ENCODE results near the gene ROBO1.

Gene ROBO1

DNA sequence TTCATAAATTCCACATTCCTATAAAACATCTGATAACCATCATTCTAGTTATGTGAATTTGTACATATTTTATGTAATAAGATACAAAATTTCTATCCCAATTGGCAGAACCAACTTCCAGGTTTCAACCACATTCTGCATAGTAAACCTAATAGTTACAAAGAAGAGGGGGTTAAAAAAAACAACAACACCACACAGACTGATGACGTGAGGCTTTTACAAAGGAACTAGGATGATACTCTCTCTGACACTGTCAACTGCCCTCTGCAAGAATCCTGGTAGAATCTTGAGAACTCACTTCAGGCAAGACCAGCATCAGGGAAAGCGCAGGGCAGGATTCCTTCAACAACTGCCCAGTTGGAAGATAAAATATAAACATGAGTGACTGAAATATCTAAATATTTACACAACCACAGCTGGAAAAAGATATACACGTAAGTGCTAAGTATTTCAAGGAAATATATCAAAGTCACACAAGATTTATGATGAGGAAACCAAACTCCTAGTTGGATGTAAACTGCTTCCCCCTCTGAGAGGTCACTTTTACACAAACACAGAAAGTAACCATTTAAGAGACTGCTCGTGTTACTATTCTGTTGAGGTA is 816.4 kb downstream of the ROBO1 start:
- no peak for DNase-seq

DNA sequence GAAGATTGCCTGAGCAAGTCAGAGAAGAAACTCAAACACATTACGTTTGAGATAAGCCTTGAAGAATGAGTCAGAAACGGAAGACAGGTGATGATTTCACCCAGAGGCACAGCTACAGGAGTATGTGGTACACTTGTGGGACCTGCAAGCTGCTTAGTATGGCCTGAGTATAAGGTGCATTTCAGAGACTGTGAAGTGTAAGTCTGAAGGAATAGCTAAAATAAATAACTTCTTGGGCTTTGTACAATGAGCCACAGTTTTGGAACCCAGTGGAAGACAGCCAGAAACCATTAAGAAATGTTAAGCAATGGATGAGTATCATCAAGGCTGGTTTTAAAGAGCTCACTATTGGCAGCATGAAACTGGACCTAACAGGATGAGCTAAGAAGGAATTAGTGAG is 826.2 kb downstream of the ROBO1 start:
- DNase-seq = no peak

DNA sequence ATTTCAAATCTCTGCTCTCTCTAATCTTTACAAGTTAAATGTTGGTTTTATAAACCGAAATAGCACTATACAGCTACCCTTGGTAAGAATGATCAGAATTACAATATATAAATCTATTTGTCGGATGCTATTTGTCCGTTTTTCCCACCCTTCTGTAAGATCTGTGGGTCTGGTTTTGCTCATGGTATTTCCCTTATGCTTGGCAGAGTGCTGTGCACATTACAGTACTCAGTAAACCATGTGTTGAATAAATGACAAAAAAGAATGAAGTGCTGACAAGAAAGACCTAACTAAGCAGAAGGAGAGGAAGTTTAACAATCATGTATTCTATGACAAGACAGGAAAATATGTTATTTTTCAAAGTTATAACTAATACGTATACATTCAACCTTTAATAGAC is 827.2 kb downstream of the ROBO1 start:
- no peak for DNase-seq

DNA sequence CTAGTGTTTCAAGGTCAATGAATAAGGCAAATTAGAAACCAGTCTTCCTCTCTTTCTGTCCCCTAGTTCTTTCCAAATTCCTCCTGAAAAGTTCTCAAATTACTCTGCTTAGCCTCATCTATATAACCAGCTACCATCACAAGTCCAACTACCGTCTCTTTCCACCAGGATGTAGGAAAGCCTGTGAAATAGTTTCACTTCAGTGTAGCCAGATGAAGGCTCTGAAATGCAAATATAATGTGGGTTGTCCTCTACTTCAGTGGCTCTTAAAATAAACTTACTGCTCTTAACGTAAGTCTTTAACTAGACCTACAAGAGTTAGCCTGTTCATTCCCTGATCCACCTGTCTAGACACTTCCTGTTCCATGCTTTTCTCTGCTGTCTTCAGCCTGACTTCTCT is 827.7 kb downstream of the ROBO1 start:
- no peak for DNase-seq

DNA sequence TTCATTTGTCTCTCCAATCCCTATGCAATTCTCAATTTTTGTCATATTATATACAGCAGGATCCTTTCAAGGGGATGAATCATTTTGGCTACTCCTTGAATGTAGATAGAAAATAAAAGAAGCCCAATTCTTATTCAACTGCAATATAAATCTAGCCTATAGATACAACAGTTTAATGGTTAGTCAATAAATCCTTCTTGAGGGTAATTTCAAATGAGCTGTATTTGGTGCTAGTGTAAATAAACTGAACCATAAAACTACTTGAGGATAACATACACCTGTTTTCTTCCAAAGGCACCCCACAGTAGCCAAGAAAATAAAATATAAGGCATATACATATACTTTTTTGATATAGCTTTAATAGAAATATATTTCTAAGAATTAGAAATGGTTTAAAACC is 830.3 kb downstream of the ROBO1 start:
- no peak for DNase-seq

DNA sequence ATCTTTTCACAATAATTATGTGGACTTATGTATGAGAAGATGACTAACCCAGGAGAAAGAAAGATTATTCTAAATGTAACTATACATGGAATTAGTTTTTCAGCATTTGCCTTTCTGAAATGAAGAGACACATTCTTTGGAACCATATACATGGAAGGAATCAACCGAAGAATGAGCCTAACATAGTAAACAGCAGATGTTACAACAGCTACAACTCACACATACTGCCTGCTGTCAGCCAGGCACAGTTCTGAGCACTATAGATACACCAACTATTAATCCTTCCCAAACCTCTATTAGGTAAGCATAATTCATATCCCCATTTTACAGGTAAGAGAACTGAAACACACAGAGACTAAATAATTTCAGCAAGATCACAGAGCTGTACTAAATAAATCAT is 840.0 kb downstream of the ROBO1 start:
- DNase-seq = no peak

DNA sequence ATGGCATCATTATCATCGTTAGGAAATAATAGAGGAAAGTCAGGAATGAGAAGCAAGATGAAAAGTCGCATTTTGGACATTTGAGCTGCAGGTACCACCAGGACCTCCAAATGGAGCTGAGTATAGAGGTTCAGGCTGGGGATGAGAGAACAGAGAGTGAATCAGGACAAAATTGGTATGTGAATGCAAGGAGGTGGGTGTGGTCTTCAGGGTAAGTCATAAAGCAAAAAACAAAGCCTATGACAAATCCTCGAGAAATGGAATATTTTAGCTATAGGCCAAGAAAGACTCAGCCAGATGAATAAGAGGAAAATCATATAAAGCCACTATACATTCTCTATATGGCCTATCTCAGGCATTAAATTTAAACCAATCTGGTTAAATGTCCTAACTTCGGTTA is 841.3 kb downstream of the ROBO1 start:
- no peak for DNase-seq

DNA sequence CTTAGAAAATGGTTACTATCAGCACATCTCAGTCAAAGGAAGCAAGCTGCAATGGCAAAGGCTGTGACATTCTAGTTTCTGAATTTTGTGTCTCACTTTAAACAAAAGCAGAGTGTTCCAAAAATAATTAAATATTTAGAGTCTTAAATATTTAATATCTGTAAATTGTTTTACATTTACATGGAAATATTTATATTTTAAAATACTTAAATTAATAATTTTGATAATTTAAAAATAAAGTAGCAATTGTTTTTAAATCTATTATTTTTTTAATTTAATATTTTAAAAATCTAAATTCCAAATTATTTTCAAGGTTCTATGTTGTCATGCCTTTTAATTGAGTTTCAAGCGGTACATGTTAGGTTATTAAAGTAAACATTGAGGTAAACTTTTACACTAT is 843.1 kb downstream of the ROBO1 start:
- DNase-seq = no peak

DNA sequence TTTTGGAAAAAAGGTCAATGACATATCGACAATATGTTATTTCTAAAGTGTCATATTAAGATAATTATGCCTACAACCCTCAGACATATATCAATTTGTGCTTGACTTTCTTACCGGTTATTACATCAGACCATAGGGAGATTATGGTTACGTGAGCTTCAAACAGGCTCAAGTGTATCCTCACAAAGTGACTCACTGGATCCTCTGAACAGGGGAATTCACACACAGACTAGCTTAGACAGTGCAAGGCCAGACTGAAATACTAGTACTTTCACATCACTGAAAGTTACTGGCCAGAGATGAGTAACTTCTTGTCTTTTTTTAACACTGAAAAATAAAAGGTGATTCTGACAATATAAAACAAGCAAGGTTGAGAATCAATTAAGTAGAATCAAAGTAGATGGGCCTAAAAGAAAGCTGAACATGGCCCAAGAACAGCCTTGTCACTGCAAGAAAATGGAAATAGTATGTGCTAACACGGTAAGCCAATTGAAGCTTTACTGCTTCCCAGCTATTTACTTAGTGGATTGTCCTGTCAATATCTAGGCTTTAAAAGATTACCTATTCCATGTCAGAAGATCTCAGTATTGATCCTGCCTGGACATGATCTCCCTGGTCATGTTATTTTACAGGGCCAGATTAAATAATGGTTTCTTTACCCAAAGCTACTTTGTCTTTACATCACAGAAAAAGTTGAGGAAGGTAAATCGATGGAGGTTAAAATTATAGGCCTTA is 848.6 kb downstream of the ROBO1 start:
- DNase-seq = no peak

DNA sequence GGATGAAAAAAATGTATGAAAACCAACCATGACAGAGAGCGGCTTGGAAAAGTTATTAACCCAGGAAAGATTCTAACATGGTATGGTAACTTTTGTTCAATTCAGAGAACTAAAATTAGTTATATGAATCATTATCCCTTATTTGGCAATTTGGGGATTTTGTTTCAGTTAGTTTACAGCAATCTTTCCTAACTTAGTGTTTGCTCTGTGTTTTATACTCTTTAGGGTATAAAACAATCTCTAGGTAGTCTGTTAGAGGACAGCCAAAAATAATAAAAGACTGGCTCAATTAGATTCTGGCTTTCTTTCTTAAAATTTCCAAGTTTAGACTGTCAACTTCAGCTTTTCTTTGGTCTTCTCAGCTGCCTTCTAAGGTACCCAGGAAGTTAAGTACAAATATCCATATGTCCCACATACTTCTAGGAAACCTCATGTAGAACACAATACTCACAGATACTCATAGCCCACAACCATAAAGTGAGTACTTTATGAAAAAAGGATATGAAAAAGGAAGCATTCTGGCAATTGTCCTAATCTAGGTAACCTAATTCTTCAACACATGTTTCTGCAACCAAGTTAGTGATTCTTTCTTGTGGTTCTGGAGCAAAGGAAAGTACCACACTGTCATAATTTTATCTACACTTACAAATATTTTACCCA is 849.3 kb downstream of the ROBO1 start:
- DNase-seq = no peak

DNA sequence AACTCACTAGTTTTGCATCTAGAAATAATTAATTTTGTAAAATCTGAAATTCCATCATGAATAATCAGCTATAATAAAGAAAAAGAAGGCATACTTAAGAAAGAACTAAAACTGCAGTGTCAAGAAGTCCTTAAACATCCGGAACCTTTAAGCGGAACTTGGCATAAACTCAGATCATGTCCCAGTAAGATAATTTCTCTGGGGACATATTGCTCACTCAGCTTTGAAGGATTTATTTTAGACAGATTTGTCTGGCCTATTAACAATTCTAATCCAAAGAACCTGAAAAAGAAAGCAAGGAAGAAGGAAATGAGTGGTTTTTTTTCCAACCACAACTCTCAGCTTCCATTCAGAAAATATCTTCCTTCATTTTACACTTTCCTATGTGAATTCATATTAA is 850.3 kb downstream of the ROBO1 start:
- no peak for DNase-seq

DNA sequence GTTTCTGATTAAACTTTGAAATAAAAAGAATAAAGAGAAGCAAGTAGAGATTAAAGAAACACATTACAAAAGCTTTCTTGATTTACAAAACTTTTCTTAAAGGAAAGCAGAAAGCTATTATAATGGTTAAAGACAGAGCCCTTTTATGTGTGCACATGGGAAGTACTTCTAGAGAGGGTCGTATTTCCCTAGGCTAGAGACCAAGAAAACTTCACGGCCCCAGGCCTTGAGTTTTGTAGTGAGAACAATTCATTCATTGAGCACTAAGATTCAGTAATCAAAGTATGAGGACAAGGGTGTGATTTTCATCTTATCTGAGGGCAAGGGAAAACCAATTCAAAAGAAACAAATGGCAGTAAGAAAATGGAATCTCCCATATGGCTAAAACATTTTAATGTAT is 854.1 kb downstream of the ROBO1 start:
- DNase-seq = no peak

DNA sequence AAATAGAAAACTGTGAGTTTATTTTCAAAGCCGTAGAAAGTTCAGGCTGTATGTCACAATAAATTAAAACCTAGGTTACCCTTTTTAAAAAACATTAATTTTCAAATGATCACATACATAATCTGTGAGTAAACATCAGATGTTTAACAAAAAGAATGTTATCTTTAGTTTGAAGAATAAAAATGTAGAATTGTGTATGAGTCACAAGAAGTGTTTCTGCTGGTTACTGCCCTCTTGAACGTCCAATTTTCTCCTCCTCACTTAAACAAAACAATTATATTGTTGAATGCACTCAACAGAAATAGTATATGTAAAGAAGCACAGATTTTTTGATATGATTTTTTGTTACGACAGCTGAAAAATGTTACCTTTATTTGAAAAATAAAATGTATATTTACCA is 855.1 kb downstream of the ROBO1 start:
- no peak for DNase-seq

DNA sequence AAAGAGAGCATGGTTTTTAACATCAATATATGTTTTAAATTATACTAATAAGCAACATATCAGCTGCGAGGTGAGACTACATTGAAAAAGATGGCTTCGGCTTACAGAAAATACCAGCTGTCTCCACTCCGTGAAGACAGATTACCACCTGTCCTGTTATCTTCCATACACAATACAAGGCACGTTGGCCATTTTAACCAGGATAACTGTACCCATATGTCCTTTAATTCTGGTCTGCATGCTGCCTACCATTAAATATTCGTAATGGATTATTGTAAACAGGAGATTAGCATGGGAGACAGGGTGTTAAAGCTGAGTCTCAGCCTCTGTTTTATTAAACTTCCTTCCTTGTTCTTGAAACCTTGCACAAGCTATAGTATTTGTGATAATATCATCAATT is 855.5 kb downstream of the ROBO1 start:
- no peak for DNase-seq

DNA sequence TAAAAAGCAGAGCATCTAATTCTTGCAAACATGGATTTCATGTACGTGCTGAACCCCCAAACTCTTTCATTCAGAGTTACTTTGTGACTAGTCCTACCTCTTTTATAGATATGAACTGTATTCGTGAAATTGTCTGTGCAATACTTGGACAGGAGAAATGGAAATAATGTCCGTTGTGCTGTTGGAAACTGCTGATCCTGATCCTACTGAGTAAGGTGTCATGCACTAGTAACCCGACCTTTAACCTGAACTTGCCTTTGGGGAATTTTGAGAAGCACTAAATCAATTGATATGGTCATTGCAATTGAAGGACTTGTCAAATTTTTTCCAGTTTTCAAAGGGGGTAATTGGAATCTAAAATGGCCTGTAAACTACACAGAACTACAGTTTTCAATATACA is 856.4 kb downstream of the ROBO1 start:
- DNase-seq = no peak

DNA sequence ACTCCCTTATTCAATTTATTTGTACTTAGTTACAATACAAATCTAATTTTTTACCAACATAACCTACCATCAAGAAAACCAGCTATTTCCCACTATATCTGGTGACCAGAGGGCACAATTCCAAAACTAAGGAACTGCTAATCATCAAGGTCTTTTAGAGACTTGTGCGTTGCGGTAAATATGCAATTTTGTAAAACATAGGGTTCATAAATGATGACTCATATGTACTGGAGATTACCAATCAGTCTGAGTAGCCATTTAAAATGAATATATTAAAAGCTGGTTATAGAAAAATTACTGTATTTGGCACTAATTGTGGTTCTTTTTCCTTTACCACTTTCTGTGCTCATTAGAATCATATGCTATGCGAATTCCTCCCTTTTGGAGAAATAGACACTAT is 859.6 kb downstream of the ROBO1 start:
- no peak for DNase-seq

DNA sequence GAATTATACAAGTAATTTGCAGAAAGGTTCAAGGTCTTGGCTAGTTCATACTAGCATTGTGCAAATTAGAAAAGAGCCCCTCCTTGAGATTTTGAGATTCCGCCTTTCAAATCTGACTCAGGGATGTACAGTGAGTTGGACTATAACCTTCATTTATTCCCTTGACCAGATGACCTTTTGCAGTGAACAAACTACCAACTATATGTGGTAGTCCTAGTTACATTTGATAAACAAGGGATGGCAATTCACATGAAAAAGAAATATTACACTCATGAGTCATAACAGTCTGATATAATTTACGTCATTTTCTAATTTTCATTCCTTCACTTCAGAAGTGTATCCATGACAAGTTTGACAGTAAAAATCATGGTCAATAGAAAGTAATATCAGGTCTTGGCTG is 860.4 kb downstream of the ROBO1 start:
- no peak for DNase-seq

DNA sequence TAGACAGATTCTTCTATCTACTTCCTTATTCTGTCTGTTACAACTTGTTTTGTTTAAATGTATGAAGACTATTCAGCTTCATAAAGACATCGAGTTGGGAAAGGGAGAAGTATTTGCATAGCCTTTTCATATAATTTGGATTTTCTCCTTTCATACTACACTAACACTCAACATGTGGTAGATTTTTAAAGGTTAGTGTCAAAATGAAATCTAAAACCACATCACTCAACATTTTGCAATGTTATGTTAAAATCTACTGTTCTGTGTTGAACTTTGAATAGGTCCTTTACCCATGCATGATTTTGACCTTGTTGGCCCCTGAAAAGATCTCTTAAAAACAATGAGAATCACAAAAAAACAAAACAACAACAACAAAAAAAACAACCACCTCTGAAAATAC is 860.9 kb downstream of the ROBO1 start:
- no peak for DNase-seq

DNA sequence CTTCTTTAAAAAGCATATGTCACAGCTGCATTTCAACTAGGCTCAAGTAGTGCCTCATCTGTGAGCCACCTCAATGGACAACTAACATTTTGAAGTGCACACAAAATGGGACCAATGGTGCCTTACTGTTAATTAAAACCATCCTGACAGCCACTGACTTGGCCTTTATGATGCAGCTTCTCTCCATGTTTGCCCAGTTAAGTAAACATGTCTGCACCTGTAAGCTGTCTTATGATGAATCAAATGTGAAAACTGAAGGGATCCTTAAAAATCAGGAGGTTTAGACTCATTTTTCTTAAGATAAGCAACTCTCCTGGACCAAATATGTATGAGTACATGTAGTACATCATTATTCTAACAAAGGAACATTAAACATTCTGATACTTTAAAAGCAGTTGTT is 861.6 kb downstream of the ROBO1 start:
- no peak for DNase-seq

DNA sequence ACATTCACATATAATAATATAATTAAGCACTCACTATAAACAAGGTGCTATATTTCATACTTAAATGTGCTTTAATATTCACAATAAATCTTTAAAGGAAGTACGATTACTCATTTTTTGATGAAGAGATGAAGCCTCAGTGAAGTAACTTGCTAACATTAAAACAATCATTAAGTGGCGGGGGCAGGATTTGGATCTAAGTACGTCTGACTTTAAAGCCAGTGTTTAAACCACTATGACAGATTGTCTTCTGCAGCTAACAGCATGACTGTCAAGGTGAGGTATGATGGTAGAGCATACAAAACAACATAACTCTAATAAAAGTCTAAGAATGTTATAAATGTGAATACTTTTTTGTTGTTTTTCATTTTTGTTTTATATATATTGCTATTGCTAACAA is 862.1 kb downstream of the ROBO1 start:
- no peak for DNase-seq

DNA sequence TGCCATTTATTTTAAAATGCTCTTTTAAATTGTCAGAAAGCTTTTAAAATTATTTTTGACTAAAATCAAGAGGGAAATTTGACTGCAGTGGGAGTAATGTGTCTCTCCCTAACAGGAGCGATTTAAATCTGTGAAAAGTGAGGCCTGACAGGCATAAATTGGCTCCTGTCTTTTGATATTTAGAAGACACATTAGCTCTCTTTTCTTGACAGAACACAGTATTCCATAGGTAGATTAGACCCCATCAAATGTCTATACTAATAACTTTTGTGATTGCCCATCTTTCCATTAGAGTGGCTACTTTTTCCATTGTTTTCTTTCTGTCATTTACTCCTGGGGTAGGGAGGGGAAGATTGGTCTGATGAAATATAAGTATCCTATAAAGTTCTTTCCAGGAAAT is 866.3 kb downstream of the ROBO1 start:
- no peak for DNase-seq

DNA sequence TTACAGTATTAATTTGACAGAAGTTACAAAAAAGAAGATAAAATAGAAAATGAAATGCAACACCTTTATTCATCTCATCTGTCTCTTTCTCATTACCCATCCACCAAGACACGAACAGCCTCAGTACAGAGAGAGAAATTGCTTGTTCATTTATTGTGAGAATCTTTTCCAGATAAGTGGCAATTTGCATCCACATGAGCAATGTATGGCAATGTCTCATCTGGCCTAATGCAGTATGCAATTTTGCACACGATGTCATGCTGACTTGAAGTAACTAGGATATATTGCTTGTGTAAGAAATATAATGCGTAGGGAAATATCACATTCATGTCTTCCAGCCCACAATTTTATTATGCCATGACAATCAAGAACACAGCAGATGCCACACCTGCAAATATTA is 866.9 kb downstream of the ROBO1 start:
- DNase-seq = no peak

DNA sequence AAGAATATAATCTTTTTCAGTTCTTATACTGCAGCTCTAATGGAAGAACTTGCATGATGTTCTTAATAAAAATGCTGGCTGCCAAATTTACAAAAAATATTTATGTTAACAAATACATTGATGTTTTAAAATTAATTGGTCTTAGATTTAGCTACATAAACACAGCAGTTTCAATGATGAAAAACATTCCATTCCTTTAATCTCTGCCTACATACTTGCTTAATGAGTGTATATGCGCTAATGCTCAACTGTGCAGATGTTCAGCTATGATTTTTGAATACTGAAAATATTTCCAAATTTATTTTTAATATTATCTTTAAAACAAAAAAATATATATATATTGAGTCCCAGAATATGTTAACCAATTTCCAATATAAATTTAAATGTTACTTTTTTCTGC is 867.4 kb downstream of the ROBO1 start:
- no peak for DNase-seq

DNA sequence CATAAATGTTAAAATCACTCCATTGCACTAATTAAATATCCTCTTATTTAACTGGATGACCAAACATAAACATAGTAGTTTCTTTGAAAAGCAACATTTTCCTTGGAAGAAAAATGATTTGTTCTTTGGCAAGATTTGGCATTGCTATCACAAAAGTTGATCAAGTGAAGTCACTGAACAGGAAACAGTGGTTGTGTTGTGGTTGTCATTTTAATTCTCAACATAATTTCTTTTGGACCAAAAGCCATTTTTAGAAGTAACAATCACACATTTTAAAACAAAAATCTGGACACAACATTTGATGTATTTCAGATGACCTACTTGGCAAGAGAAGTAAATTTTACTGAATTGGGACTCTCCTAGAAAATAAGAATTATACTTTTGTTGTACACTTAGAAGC is 872.3 kb downstream of the ROBO1 start:
- DNase-seq = no peak

DNA sequence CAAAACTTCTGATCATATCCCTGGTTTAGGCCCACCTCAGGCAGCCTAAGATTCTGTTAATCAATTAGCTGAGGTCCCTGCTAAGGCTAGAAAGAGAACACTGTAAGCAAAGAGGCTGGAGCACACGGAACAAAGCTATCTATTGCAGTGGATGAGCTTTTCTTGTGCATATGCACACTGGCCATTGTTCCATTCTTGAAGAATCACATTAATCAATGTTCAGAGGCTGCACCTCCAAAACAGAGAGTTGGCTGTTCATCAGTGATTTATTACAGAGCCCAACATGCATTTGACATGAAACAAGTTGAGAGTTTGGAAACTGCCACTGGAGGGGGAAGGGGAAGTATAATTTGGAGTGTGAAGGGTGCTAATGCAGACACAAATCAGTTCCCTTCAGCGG is 873.0 kb downstream of the ROBO1 start:
- no peak for DNase-seq
